HG02943 (cell line): ENCODE measurements around the gene S1PR5.

Experiments
- ATAC-seq: cut with Tn5 transposase; IDR thresholded peaks from one replicate; pipeline ENCODE4 v1.9.1; 2021; ENCODE audit warnings: mild to moderate bottlenecking, low read depth, moderate library complexity; ENCODE audit not compliant: unreplicated experiment

S1PR5 gene

DNA sequence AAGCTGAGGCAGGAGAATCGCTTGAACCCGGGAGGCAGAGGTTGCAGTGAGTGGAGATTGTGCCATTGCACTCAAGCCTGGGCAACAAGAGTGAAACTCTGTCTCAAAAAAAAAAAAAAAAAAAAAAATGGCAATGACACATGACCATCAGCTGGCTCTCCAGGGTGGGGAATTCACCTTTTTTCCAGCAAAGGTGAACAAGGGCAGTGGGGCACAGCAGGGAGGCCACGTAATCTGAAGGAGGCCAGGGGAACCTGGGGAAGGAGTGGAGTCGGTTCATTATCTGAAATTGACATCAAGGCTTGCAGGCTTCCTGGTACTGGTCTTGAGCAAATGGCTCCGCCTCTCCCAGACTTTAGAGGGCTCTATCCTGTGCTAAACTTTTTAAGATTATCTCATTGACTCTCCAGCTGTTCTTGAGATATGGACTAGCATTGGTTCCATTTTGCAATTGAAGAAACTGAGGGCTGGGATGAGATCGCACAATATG lies 42.2 kb downstream of the S1PR5 start:
- no peak for ATAC-seq

DNA sequence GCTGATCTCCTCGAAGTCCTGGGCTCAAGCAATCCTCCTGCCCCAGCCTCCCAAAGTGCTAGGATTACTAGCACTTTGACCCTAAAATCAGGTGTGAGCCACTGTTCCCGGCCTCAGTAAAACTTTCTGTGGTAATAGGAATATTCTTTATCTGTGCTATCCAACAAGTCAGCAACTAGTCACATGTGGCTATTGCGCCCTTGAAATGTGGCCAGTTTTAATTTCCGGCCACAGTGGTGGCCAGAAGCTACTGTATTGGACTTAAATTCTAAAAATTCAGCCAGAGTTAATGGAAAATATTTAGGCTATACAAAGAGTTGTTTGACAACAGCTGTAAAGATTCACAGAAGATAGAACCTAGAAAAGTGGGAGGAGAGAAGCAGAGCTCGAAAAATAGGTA lies 44.1 kb downstream of the S1PR5 start:
- no peak for ATAC-seq

DNA sequence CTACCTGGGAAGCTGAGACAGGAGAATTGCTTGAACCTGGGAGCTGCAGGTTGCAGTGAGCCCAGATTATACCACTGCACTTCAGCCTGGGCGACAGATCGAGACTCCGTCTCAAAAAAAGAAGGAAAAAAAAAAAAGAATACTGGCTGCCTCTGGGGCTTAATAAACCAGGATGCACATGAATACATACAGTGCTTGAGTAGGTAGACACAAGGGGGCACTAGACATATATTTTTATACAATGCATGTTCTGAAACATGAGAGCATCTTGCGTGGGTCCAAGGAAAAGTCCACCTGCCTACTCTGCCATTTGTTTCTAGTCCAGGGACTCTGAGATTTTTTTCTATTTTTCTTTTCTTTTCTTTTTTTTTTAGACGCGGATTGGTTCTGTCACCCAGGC lies 45.3 kb downstream of the S1PR5 start:
- ATAC-seq, result no peak

DNA sequence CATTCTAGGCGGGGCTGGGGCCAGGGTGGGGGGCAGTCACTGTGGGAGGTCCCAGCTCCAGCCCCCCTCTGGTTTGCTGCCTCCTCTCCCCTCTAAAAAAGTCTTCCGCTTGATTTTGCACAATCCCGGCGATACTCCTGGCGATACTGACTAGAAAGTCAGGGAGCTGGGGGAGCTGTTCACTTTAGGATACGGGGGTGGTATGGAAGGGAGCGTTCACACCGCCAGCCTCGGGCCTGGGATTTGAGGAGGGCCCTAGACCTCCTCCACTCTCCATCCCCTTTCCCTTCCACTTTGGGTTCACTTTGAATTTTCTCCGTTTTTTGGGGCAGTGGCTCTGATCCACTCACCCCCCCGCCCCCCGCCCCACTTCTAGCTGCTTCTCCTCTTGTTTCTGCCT lies 49.1 kb downstream of the S1PR5 start:
- ATAC-seq, result no peak

DNA sequence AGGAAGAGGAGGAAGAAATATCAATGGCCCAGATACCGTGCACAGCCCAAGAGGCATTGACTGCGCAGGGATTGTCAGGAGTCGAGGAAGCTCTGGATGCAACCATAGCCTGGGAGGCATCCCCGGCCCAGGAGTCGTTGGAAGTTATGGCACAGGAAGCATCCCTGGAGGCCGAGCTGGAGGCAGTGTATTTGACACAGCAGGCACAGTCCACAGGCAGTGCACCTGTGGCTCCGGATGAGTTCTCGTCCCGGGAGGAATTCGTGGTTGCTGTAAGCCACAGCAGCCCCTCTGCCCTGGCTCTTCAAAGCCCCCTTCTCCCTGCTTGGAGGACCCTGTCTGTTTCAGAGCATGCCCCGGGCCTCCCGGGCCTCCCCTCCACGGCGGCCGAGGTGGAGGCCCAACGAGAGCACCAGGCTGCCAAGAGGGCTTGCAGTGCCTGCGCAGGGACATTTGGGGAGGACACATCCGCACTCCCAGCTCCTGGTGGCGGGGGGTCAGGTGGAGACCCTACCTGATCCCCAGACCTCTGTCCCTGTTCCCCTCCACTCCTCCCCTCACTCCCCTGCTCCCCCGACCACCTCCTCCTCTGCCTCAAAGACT lies 50.0 kb downstream of the S1PR5 start:
- no peak for ATAC-seq

DNA sequence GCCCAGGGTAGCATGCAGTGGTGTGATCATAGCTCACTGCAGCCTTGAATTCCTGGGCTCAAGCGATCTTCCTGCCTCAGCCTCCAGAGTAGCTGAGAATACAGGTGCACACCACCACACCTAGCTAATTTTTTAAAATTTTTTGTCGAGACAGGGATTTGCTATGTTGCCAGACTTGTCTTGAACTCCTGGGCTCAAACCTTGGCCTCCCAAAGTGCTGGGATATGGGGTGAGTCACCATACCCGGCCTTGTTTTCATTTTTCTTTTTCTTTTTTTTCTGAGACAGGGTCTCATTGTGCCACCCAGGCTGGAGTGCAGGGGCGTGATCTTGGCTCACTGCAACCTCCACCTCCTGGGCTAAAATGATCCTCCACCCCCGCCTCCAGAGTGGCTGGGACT lies 52.8 kb downstream of the S1PR5 start:
- ATAC-seq, result no peak
